Thyroid gland (tissue), 4 donors: ENCODE measurements around the gene TMEM175.

Source experiments
- CTCF ChIP-seq, 6 experiments: fragments of 200-600 bp in 3 of 6; fragments of 450-650 bp in 3 of 6; sonication (generic) in 3 of 6; IDR thresholded peaks; one replicate each; pipeline ENCODE4 v1.5.1; 2016 to 2019; ENCODE audit warnings: antibody characterized with exemption in 6 of 6, mild to moderate bottlenecking in 2 of 6, inconsistent platforms in 1 of 6, moderate library complexity in 1 of 6
- POLR2A ChIP-seq, 2 donors: fragments of 450-650 bp; IDR thresholded peaks; one replicate each; pipeline ENCODE4 v1.6.1; 2017; ENCODE audit warnings: antibody characterized with exemption in 2 of 2, mild to moderate bottlenecking in 2 of 2, moderate library complexity in 1 of 2

- TF ChIP-seq CTCF (IDR thresholded peaks at IDR 0.05) (no peak), POLR2A (IDR thresholded peaks at IDR 0.05) (no peak)
These were observed 28.9 kb upstream of the TMEM175 start for GRCh38 chr4:903066-904046.
